WERI-Rb-1 (cell line): Measurements from ENCODE around the gene EFR3B.

Experiments
- DNase-seq: peaks from one replicate; pipeline ENCODE4 v3.0.0-alpha.2; 2020
- H3K27ac ChIP-seq: fragments of 250-450 bp; sonication (Bioruptor Pico); 2 replicates; pipeline ENCODE4 v1.5.1; 2020; ENCODE audit warnings: mild to moderate bottlenecking, moderate library complexity
- H3K27me3 ChIP-seq: fragments of 250-450 bp; sonication (Bioruptor Pico); 2 replicates; pipeline ENCODE4 v1.5.1; 2021; ENCODE audit warnings: mild to moderate bottlenecking, low read depth, moderate library complexity; ENCODE audit not compliant: insufficient read depth, severe bottlenecking
- H3K36me3 ChIP-seq: fragments of 250-450 bp; sonication (Bioruptor Pico); 2 replicates; pipeline ENCODE4 v1.5.1; 2020; ENCODE audit warnings: mild to moderate bottlenecking, moderate library complexity
- H3K4me3 ChIP-seq: 2 replicates; pipeline ENCODE4 v1.5.1; 2011; ENCODE audit warnings: low read depth, mild to moderate bottlenecking, control low read depth, low read length
- H3K9me3 ChIP-seq: fragments of 250-450 bp; sonication (Bioruptor Pico); 2 replicates; pipeline ENCODE4 v1.5.1; 2021; ENCODE audit warnings: mild to moderate bottlenecking, moderate library complexity; ENCODE audit not compliant: severe bottlenecking
- TF ChIP-seq, protein P1 (sequence below): IDR thresholded peaks from 2 replicates; pipeline ENCODE4 v1.5.1; 2011; ENCODE audit warnings: low read depth, mild to moderate bottlenecking, control low read depth, inconsistent platforms, low read length

The EFR3B gene

DNA sequence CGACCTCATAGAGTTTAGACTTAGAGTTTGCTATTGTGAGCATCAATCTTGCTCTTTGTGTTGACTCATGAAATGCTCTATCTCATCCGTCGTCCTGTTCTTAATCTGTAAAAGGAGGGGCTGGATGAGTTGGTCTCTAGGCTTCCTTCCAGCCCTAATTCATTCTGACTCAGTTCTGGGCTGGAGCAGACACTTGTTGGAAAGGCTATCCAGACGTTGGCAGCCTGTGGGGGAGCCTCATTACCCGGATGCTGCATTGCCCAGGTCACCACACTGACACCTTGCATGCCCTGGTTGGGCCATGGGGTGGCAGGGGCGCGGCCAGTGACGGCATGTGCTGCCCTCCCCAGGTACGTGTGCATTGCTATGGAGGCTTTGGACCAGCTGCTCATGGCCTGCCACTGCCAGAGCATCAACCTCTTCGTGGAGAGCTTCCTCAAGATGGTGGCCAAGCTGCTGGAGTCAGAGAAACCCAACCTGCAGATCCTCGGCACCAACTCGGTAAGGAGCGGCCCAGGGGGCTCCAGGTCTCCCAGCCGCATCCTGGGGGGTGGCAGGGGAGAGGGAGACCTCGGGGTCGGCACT lies 61.5 kb downstream of the EFR3B start:
- no peak for DNase-seq
- Histone ChIP-seq H3K27ac (no peak overlapping the region), H3K27me3 (no peaks in the 10 kb centered on the region), H3K36me3 (no peaks in the 10 kb centered on the region; the same call in 1 of the 2 replicates), H3K9me3 (peaks cover under 1% of the 10 kb centered on the region), H3K4me3 (no peak overlapping the region)
- TF ChIP-seq, protein P1, sequence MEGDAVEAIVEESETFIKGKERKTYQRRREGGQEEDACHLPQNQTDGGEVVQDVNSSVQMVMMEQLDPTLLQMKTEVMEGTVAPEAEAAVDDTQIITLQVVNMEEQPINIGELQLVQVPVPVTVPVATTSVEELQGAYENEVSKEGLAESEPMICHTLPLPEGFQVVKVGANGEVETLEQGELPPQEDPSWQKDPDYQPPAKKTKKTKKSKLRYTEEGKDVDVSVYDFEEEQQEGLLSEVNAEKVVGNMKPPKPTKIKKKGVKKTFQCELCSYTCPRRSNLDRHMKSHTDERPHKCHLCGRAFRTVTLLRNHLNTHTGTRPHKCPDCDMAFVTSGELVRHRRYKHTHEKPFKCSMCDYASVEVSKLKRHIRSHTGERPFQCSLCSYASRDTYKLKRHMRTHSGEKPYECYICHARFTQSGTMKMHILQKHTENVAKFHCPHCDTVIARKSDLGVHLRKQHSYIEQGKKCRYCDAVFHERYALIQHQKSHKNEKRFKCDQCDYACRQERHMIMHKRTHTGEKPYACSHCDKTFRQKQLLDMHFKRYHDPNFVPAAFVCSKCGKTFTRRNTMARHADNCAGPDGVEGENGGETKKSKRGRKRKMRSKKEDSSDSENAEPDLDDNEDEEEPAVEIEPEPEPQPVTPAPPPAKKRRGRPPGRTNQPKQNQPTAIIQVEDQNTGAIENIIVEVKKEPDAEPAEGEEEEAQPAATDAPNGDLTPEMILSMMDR: no peak

DNA sequence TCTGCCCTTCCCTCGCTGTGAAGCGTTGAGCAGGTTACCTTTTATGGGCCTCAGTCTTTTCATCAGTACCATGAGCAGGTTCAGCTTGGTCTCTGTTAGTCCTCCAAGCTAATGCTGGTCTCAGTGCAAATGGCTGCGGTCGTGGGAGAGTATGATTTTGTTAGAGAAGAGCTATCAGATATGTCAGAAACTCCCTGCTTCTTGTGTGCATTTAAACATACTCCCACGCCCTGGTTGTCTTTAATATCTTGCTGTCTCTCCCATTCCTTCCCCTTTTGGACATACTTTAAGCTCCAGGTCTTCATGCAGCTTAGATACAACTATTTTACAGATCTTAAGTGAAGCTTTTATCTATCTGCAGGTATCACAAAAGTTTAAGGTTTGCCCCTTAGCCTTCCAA lies 62.9 kb downstream of the EFR3B start:
- TF ChIP-seq, protein P1: no peak
- no peaks in the 10 kb centered on the region for H3K27me3 ChIP-seq
- H3K27ac ChIP-seq: no peak overlapping the region
- H3K4me3 ChIP-seq: no peak overlapping the region
- no peaks in the 10 kb centered on the region for H3K9me3 ChIP-seq
- H3K36me3 ChIP-seq: no peaks in the 10 kb centered on the region
- no peak for DNase-seq

DNA sequence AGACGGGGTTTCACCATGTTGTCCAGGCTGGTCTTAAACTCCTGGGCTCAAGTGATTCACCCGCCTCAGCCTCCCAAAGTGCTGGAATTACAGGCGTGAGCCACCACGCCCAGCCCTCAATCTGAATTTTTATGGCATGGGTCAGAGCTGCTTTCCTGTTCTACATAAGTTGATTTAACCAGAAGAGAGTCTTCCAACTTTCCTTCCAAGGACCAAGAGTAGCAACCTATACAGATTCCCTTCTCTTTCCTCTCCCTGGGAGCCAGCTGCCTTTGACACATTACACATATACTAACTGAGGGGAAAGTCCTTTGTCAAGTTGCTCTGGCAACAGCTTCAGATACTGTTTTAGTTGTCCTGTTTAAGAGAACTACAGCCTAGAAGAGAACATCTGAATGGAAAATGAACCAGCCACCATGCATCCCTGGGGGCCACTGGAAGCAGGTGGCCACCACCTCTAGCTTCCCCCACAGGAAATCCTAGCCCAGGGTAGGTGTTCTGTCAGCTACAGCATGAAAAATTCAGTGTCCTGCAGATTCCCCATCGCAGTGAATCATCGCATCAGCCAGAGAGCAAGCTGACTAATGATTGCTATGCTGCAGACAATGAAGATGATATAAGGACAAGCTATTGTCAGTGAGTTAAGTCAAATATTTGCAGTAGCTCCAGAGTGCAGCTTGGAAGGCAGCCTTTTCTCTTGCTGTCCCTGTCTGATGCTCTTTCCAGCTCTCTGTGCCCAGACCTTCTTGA lies 63.6 kb downstream of the EFR3B start:
- Histone ChIP-seq H3K4me3 (no peak overlapping the region), H3K9me3 (no peaks in the 10 kb centered on the region), H3K27ac (no peak overlapping the region), H3K36me3 (no peaks in the 10 kb centered on the region), H3K27me3 (no peaks in the 10 kb centered on the region)
- TF ChIP-seq, protein P1: no peak
- no peak for DNase-seq

DNA sequence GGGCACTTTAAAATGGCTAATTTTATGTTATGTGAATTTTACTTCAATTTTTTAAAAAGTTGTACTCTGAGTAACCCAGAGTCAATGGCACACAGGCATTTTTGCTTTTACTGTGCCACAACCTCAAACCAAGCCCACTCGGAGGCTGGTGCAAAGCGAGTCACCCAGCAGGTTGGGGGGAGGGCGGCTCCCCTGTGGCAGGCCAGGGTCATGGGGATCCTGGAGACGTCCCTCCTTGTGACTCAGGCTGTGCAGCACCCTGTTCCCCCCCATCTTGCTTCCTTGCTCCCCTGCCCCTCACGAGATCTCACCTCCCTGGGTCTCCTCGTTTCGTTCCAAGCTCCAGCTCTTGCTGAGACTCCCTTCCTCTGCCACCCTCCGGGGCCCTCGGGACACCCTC lies 67.9 kb downstream of the EFR3B start:
- Histone ChIP-seq H3K36me3 (no peaks in the 10 kb centered on the region), H3K27ac (no peak overlapping the region), H3K9me3 (no peaks in the 10 kb centered on the region), H3K4me3 (no peak overlapping the region), H3K27me3 (no peaks in the 10 kb centered on the region)
- TF ChIP-seq, protein P1: no peak
- DNase-seq: no peak

DNA sequence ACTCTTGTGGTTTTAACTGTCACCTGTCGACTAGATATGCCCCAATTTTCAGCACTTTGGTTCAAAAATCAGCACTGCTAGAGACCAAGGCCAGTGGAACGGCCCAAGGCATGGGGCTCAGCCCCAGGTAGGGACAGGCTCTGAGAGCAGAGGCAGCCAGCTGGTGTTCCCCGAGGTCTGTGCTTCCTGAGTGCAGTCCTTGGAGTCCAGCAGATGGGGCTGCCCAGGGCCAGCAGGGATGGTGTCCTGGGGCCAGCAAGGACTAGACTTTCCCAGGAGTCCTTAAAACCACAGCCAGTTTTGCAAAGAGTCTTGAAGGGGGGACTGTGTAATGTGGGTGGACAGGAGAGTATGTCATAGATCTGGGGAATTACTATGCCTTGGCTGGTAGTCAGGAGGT lies 70.2 kb downstream of the EFR3B start:
- H3K27ac ChIP-seq: no peak overlapping the region
- no peak overlapping the region for H3K4me3 ChIP-seq
- no peaks in the 10 kb centered on the region for H3K9me3 ChIP-seq
- H3K36me3 ChIP-seq: no peaks in the 10 kb centered on the region
- H3K27me3 ChIP-seq: no peaks in the 10 kb centered on the region
- DNase-seq: peak; percentile 64
- TF ChIP-seq, protein P1: peak; percentile 39; the same call in 1 of the 2 replicates
